WI38 (cell line): Measurements from ENCODE around the gene CAPN3.
A peak's percentile ranks its signal among the peaks of the same experiment; 100 is the strongest.

Experiments
- H3K4me3 ChIP-seq: 2 replicates; pipeline ENCODE4 v1.5.1; 2011; ENCODE audit warnings: low read depth, mild to moderate bottlenecking, control low read depth, low read length
- TF ChIP-seq, protein P1 (sequence below): IDR thresholded peaks from 2 replicates; pipeline ENCODE4 v1.5.1; 2012; ENCODE audit warnings: low read depth, mild to moderate bottlenecking, control low read depth, low read length

The CAPN3 gene

DNA sequence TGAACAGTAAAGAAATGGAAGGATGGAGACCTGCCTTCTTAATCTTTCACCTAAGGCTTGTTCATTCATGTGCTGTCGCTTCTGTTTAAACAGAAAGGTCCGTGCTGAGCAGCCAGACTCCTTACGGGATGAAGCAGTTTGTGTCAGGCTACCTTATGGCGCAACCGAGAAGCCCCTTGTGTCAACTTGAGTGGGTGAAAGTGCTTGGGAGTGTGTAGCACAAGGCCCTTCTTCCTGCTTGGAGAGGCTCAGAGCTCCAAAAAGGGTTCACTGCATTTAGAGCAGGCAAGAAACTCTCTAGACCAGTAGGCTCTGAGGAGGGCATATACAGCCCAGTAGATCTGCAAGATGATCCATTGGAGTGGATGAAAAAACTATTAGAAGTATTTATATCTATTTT is 16.0 kb downstream of the CAPN3 start:
- TF ChIP-seq, protein P1, sequence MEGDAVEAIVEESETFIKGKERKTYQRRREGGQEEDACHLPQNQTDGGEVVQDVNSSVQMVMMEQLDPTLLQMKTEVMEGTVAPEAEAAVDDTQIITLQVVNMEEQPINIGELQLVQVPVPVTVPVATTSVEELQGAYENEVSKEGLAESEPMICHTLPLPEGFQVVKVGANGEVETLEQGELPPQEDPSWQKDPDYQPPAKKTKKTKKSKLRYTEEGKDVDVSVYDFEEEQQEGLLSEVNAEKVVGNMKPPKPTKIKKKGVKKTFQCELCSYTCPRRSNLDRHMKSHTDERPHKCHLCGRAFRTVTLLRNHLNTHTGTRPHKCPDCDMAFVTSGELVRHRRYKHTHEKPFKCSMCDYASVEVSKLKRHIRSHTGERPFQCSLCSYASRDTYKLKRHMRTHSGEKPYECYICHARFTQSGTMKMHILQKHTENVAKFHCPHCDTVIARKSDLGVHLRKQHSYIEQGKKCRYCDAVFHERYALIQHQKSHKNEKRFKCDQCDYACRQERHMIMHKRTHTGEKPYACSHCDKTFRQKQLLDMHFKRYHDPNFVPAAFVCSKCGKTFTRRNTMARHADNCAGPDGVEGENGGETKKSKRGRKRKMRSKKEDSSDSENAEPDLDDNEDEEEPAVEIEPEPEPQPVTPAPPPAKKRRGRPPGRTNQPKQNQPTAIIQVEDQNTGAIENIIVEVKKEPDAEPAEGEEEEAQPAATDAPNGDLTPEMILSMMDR = no peak
- no peak overlapping the region for H3K4me3 ChIP-seq

DNA sequence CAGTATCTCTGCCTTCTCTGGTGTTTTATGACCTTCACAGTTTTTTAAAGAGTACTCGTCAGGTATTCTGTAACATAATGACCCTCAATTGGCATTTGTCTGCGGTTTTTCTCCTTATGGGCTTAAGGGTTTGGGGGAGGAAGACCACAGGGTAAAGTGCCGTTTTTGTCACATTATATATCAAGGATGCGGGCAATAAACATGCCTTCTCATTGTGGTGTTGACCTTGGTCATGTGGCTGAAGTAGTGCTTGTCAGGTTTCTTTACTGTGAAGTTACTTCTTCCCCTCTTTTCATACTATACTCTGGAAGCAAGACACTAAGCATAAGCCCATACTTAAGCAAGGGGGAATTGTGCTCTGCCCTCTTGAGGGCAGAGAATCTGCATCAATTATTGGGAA is 16.6 kb downstream of the CAPN3 start:
- TF ChIP-seq, protein P1 = no peak
- H3K4me3 ChIP-seq = no peak overlapping the region

DNA sequence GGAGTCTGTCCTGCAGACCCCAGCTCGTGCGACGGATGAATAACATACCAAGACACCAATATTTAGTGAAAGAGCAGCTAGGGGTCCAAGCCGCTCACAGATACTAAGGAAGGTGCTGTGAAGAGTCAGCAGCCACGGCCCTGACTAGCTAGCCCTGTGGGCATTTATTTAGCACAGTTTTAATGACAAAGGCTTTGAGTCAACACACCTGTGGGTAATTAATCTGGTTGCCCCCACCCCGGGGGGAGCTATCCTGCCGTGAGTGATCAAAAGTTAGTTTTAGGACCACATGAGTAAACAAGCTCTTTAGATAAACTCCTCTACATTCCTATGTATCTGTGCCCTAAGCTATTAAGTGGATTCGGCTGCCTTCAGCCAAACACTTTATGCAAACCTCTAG is 18.7 kb downstream of the CAPN3 start:
- TF ChIP-seq, protein P1 = no peak
- no peak overlapping the region for H3K4me3 ChIP-seq

DNA sequence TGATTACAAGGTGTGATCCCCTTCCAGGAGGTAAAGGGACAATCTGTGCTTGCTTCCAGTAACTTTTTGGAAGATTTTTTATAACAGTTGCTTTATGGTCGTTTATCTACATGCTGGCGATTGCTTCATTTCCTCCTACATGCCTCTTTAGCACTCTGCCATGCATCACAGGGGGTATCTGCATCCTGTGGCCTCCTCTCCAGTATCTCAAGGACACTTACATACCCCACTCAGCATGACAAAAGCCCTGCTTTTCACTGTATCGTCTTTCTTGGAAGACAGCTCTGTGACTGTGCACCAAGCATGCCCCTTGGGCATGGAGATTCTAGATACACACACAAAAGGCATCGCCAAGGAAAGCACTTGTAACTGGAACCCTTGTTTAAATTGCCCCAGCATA is 25.3 kb downstream of the CAPN3 start:
- TF ChIP-seq, protein P1 = no peak
- H3K4me3 ChIP-seq = no peak overlapping the region

DNA sequence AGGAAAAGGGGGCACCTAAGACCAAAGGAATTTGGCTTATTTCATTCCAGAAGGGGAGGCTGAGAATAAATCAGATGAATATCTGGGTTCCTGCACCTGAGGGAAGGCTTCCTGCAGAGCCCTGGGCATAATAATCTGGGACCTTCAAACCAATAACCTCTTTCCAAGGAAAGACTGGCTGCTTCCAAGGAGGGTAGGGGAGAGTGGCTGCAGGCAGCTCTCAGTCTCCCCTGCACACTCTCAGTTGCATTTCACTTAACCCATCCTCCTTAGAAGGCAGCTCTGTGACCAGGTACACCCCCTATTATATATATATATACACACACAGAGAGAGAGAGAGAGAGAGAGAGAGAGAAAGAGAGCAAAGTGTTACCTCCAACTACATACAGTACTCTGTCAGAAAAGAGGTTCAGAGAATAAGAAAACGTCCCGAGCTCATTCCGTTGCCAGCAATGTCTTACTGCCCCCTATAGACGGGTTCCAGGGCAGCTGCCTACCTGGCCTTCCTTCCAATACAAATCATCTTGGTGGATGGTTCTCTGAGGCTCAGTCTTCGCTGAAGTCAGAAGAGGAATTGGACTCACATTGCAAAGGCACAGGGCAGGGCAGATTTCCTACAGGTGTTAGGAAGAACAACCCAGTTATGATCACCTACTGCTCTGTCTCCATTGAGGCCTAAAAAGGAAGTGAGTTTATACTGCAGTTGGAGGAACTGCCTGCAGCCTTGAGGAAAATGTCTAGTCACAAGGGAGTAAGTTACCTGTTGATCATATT is 26.1 kb downstream of the CAPN3 start:
- TF ChIP-seq, protein P1 = peak; percentile 85

DNA sequence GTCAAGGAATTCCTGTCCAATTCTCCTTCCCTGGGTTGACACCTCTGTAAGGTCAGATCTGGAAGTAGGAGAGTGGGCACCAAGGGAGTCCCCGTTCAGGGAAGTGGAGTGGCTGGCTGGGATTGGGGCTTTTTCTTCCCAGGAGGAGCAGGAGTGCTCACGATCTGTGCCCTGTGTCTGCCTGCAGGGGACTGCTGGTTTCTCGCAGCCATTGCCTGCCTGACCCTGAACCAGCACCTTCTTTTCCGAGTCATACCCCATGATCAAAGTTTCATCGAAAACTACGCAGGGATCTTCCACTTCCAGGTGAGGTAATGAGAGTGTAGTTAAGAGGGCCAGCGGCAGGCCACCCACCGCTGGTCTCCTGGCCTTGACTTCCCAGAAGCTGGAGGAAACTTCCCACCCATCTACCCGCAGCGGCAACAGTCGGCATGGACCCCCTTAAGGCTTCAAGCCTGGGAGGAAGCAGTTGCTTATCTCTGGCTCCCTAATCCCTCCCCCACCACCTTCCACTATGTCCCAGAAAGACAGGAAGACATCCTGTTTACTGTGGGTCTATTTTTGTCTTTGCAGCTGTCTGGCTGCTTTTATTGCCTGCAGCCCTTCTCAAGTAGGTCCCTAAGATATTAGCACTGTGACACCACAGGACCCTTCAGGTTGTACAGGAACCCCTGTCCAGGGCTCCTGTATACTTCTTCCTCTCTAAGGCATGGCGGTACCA is 26.8 kb downstream of the CAPN3 start:
- TF ChIP-seq, protein P1 = no peak
- no peak overlapping the region for H3K4me3 ChIP-seq

More for the DNA sequence above, 26.1 kb downstream of the CAPN3 start:
- H3K4me3 ChIP-seq = no peak overlapping the region

DNA sequence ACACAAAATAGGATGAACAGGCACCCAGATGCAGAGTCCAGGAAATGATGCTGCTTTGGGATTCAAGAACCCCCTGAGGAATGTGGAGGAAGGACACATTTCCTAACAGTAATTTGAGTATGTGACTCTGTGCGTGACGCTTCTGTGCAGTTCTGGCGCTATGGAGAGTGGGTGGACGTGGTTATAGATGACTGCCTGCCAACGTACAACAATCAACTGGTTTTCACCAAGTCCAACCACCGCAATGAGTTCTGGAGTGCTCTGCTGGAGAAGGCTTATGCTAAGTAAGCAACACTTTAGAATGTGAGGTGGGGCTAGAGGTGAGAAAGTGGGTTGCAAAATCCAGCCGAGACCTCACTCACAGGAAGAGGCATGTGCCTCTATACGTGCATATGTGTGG is 28.3 kb downstream of the CAPN3 start:
- TF ChIP-seq, protein P1 = no peak
- no peak overlapping the region for H3K4me3 ChIP-seq
